ENCODE data around the gene GPR137B. TPM values are rescaled to one million over a fixed set of nuclear protein-coding genes. Genes with fewer than 3 reads are reported as not detected.
"Not testable (repeated sequence)": the region's sequence is repeated elsewhere in the genome, so short reads cannot be mapped to it uniquely, and the experiment has no call there.

Gene GPR137B
- total and polyA plus RNA-seq, 12 donors = 3.4 to 30.0 (median 13.7) TPM

- H3K27ac ChIP-seq = no peak overlapping the region
- 87 to 95% (median 91%) methylated on average over 3 of the region's 3 CpGs for WGBS, 4 donors
- intact Hi-C loops (cut with DNase I) = no loop called here
- H3K36me3 ChIP-seq (replicated peaks in 1 of 2) = peaks cover 0 to 4% of the 10 kb centered on the region in 2 donors
- no peak for DNase-seq
- TF ChIP-seq CTCF (IDR thresholded peaks at IDR 0.05) (no peak), POLR2A (IDR thresholded peaks at IDR 0.05) (no peak)
- H3K4me3 ChIP-seq = no peak overlapping the region
- no peaks in the 10 kb centered on the region for H3K9me3 ChIP-seq (replicated peaks in 1 of 3)
- H3K4me1 ChIP-seq (replicated peaks in 1 of 2) = no peaks in the 10 kb centered on the region
- no peaks in the 10 kb centered on the region for H3K27me3 ChIP-seq
Observed at GRCh38 chr1:236181059-236181458, 38.7 kb downstream of the GPR137B start.

- no peak overlapping the region for H3K4me3 ChIP-seq
- no peaks in the 10 kb centered on the region for H3K27me3 ChIP-seq
- no peaks in the 10 kb centered on the region for H3K4me1 ChIP-seq (replicated peaks in 1 of 2)
- intact Hi-C loops (cut with DNase I) = no loop called here
- TF ChIP-seq CTCF (IDR thresholded peaks at IDR 0.05) (no peak), POLR2A (IDR thresholded peaks at IDR 0.05) (no peak)
- DNase-seq = no peak
- WGBS, 4 donors = 87 to 95% (median 88%) methylated on average over 4 of the region's 4 CpGs
- no peaks in the 10 kb centered on the region for H3K9me3 ChIP-seq (replicated peaks in 1 of 3)
- peaks cover 0 to 3% of the 10 kb centered on the region in 2 donors for H3K36me3 ChIP-seq (replicated peaks in 1 of 2)
- H3K27ac ChIP-seq = no peak overlapping the region
Observed at GRCh38 chr1:236185687-236186086, 43.3 kb downstream of the GPR137B start.

- DNase-seq; intact Hi-C loops (cut with DNase I); H3K4me1 ChIP-seq (replicated peaks in 1 of 2); H3K4me3 ChIP-seq; H3K36me3 ChIP-seq (replicated peaks in 1 of 2); H3K27ac ChIP-seq; H3K9me3 ChIP-seq (replicated peaks in 1 of 3); H3K27me3 ChIP-seq: not testable (repeated sequence)
- WGBS, 4 donors = 97 to 98% (median 97%) methylated on average over 2 of the region's 2 CpGs
Observed at GRCh38 chr1:236186471-236186870, 44.1 kb downstream of the GPR137B start.

GRCh38 chr1:236188084-236188483, 45.7 kb downstream of the GPR137B start:
- intact Hi-C loops (cut with DNase I); H3K27ac ChIP-seq; H3K9me3 ChIP-seq (replicated peaks in 1 of 3); H3K4me3 ChIP-seq; H3K4me1 ChIP-seq (replicated peaks in 1 of 2); DNase-seq; H3K27me3 ChIP-seq; H3K36me3 ChIP-seq (replicated peaks in 1 of 2): not testable (repeated sequence)
- 86 to 88% (median 87%) methylated on average over 1 of the region's 1 CpG for WGBS, 4 donors

DNA sequence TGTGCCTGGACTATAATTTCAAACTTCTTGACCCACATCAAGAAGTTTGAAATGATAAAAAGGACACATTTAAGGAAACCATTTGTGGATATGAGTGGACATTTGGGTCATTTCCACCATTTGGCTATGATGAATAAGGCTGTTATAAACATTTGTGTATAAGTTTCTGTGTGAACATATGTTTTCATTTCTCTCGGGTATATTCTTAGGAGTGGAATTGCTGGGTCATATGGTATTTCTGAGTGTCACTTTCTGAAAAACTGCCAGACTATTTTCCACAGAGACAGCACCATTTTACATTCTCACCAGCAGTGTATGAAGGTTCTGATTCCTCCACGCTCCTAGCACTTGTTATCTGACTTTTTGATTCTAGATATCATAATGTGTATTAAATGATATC, 50.8 kb downstream of the GPR137B start:
- peaks cover 0 to 12% (median 0%) of the 10 kb centered on the region in 3 donors for H3K9me3 ChIP-seq (replicated peaks in 1 of 3)
- DNase-seq = no peak
- H3K27me3 ChIP-seq = no peaks in the 10 kb centered on the region
- no peak overlapping the region for H3K4me3 ChIP-seq
- intact Hi-C loops (cut with DNase I) = no loop called here
- H3K4me1 ChIP-seq (replicated peaks in 1 of 2) = no peaks in the 10 kb centered on the region
- H3K36me3 ChIP-seq (replicated peaks in 1 of 2) = no peaks in the 10 kb centered on the region
- no peak overlapping the region for H3K27ac ChIP-seq
- WGBS, 4 donors = 89 to 93% (median 90%) methylated on average over 2 of the region's 2 CpGs
- TF ChIP-seq POLR2A (IDR thresholded peaks at IDR 0.05) (no peak), CTCF (IDR thresholded peaks at IDR 0.05) (no peak)

Measured in adrenal gland (tissue), 12 donors.